AG04450 (cell line): Measurements from ENCODE around the gene CFAP77. TPM values are rescaled to one million over a fixed set of nuclear protein-coding genes. Genes with fewer than 3 reads are reported as not detected.

Experiments used
- CTCF ChIA-PET: fragments of 300-600, 350-600 bp; formaldehyde crosslinking; extraction: SDS; loops from one replicate; lab custom pipeline; 2022; ENCODE audit warnings: antibody characterized with exemption, inconsistent platforms; lab: Charles Lee
- POLR2A ChIA-PET: fragments of 350-600 bp; formaldehyde crosslinking; extraction: SDS; loops from one replicate; lab custom pipeline; 2021; ENCODE audit warnings: antibody characterized with exemption, inconsistent platforms; lab: Yijun Ruan, JAX
- DNase-seq: peaks from one replicate; pipeline ENCODE4 v3.0.0-alpha.2; 2011; ENCODE audit warnings: low read depth, low spot score
- H3K27ac ChIP-seq: one replicate; pipeline ENCODE4 v1.5.1; 2012; ENCODE audit warnings: low read depth, low read length, control low read depth
- H3K27me3 ChIP-seq: one replicate; pipeline ENCODE4 v1.6.0; 2012; ENCODE audit warnings: low read length; ENCODE audit not compliant: control insufficient read depth, insufficient read depth
- H3K4me3 ChIP-seq: 2 replicates; pipeline ENCODE4 v1.5.1; 2011; ENCODE audit warnings: mild to moderate bottlenecking, low read depth, low read length, control low read depth
- H3K9me3 ChIP-seq: 2 replicates; pipeline ENCODE4 v1.5.1; 2012; ENCODE audit warnings: low read length; ENCODE audit not compliant: control insufficient read depth, insufficient read depth
- CTCF ChIP-seq: IDR thresholded peaks from 2 replicates; pipeline ENCODE4 v1.5.1; 2011; ENCODE audit warnings: low read depth, low read length, control low read depth, inconsistent platforms
- polyA plus RNA-seq: library from polyadenylated mRNA; depleted of rRNA; stranded (reverse); fragments of >200 nt; gene quantifications from 2 replicates; pipeline ENCODE4 v1.2.3, GENCODE V29; 2011

CFAP77 gene
- polyA plus RNA-seq, 1 experiment, result not detected

- POLR2A ChIA-PET, result no interaction called here
- Histone ChIP-seq H3K4me3 (no peak overlapping the region), H3K27ac (no peak overlapping the region), H3K27me3 (peaks cover 90% of the 10 kb centered on the region), H3K9me3 (peaks cover 4% of the 10 kb centered on the region; the same call in 1 of the 2 replicates)
- CTCF ChIA-PET, result no interaction called here
- no peak for TF ChIP-seq CTCF
- DNase-seq, result no peak
These were observed 176.2 kb downstream of the CFAP77 start for GRCh38 chr9:132585954-132586829.

DNA sequence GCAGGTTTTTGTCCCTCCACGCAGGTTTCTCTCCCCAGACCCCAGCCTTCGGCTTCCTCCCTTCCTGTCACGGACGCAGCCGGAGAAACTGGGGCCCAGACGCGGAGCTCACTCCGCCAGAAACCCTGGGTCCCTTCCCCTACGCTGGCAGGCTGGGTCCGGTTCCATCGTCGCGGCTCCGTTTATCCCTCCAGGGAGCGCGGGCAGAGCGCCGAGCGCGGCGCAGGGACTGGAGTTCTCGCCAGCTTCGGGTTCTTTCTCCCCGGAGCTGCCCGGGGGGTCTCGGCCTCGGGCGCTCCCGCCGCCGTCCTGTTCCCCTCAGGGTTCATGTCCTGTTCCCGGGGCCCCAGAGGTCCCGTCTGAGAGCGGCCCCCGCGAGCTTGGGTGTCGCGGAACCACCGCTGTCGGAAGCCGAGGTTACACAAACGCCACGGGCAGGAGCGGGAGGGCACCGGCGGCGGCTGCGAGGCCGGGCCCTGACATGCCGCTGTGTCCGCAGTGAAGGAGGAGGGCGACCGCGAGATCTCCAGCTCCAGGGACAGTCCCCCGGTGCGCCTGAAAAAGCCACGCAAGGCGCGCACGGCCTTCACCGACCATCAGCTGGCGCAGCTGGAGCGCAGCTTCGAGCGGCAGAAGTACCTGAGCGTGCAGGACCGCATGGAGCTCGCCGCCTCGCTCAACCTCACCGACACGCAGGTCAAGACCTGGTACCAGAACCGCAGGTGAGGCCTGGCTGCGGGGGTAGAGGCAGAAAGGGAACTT is 177.0 kb downstream of the CFAP77 start:
- no peak overlapping the region for H3K4me3 ChIP-seq
- CTCF ChIA-PET, result no interaction called here
- POLR2A ChIA-PET, result no interaction called here
- H3K27ac ChIP-seq, result no peak overlapping the region
- peaks cover 89% of the 10 kb centered on the region for H3K27me3 ChIP-seq
- peaks cover 4% of the 10 kb centered on the region; the same call in 1 of the 2 replicates for H3K9me3 ChIP-seq
- TF ChIP-seq CTCF, result no peak
- DNase-seq, result no peak

DNA sequence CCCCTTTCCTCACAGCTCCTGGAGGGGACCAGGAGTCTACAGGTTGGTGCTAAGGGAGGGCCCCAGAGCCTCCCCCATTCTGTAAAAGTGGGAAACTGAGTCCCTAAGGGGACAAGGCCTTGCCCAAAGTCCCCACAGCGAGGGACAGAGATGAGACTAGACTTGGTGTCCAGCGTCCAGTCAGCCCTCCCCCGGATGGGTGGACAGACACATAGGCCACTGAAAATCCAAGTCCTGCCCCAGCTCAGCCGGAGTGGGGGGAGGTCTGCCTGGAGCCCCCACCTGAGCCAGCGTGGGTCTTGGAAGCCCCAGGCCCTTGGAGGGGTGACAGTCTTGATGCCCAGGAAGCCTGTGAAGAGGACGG is 177.6 kb downstream of the CFAP77 start:
- no peak for DNase-seq
- no peak overlapping the region for H3K27ac ChIP-seq
- H3K9me3 ChIP-seq, result peaks cover 4% of the 10 kb centered on the region; the same call in 1 of the 2 replicates
- no peak overlapping the region for H3K4me3 ChIP-seq
- POLR2A ChIA-PET, result no interaction called here
- CTCF ChIA-PET, result no interaction called here
- peaks cover 90% of the 10 kb centered on the region for H3K27me3 ChIP-seq
- no peak for TF ChIP-seq CTCF

DNA sequence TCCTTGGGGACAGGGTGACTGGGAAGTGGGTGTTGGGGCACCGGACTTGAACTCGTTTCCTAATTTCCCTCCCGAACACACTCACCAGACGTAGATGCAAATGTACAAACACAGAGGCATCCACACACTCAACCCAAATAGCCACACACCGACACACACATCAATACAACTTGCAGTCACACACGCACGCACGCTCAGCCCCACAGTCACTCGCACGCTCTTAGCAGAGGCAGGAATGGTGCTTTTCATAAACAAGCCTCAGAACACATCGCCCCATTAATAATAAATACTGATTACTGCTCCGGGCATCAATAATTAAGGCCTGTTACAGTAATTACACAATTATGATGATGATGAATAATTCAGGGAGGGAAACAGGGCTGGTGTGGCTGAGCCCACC is 178.1 kb downstream of the CFAP77 start:
- H3K27ac ChIP-seq, result no peak overlapping the region
- TF ChIP-seq CTCF, result no peak
- peaks cover 85% of the 10 kb centered on the region for H3K27me3 ChIP-seq
- no peaks in the 10 kb centered on the region; the same call in 1 of the 2 replicates for H3K9me3 ChIP-seq
- no peak overlapping the region for H3K4me3 ChIP-seq
- DNase-seq, result no peak
- POLR2A ChIA-PET, result no interaction called here
- CTCF ChIA-PET, result no interaction called here
